ENCODE measurements around the gene KLHL3.
"Not testable (repeated sequence)": the region's sequence is repeated elsewhere in the genome, so short reads cannot be mapped to it uniquely, and the experiment has no call there.

Gene KLHL3, protein sequence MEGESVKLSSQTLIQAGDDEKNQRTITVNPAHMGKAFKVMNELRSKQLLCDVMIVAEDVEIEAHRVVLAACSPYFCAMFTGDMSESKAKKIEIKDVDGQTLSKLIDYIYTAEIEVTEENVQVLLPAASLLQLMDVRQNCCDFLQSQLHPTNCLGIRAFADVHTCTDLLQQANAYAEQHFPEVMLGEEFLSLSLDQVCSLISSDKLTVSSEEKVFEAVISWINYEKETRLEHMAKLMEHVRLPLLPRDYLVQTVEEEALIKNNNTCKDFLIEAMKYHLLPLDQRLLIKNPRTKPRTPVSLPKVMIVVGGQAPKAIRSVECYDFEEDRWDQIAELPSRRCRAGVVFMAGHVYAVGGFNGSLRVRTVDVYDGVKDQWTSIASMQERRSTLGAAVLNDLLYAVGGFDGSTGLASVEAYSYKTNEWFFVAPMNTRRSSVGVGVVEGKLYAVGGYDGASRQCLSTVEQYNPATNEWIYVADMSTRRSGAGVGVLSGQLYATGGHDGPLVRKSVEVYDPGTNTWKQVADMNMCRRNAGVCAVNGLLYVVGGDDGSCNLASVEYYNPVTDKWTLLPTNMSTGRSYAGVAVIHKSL

DNA sequence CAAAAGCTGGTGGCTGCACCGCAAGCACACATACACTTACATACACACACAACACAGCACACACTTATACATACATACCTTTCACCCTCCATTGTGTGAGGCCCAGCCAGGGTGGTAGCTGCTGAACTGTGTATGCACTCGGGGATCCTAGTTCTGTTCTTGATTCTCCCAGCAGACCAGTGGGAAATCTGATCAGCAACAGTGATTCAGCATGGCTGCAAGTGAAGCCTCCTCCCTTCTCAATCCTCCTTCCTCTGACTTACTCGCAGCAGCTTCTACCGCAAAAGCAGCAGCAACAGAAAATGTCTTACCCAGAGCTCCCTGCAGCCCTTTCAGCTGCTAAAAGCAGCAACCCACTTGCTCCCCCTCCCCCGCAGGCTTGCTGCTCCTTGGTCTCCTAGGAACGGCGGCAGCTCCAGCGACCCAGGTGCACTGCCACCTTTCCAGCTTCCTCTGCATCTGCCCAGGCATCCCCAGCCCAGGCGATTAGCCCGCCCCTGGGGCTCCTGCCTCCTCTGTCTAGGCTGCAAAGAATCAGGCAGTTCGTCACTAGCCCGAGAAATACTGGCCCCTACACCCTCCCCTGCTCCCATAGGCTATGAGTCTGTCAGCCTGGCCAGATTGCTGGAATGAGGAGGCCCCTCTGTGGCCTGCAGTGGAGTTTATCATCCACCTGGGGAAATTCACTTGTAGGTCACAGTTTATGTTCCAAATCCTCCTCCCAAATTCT lies at the start of gene KLHL3:
TSS of gene KLHL3 (minus strand) at position 535 of the 730 bp plus-strand sequence. CDS start at position 92, 443 bp downstream.
- H3K27me3 Mint-ChIP-seq (ENCODE audit: low read depth), result peaks cover 1% of the 10 kb centered on the region
- H3K4me3 Mint-ChIP-seq, result no peak within 1 kb of the TSS
- H3K27ac Mint-ChIP-seq, result no peak within 1 kb of the TSS
- peaks cover 8% of the 10 kb centered on the region for H3K9me3 Mint-ChIP-seq
- H3K4me1 Mint-ChIP-seq (ENCODE audit: low read depth), result peaks cover 11% of the 10 kb centered on the region
- peaks cover 4% of the 10 kb centered on the region for H3K36me3 Mint-ChIP-seq (ENCODE audit: low read depth)

- H3K4me1 Mint-ChIP-seq (ENCODE audit: low read depth), result no peaks in the 10 kb centered on the region
- H3K4me3 Mint-ChIP-seq, result no peak overlapping the region
- no peak overlapping the region for H3K27ac Mint-ChIP-seq
- peaks cover 24% of the 10 kb centered on the region for H3K27me3 Mint-ChIP-seq (ENCODE audit: low read depth)
- no peaks in the 10 kb centered on the region for H3K36me3 Mint-ChIP-seq (ENCODE audit: low read depth)
- no peaks in the 10 kb centered on the region for H3K9me3 Mint-ChIP-seq
Observed at GRCh38 chr5:137782984-137783536, 47.2 kb upstream of the KLHL3 start.

DNA sequence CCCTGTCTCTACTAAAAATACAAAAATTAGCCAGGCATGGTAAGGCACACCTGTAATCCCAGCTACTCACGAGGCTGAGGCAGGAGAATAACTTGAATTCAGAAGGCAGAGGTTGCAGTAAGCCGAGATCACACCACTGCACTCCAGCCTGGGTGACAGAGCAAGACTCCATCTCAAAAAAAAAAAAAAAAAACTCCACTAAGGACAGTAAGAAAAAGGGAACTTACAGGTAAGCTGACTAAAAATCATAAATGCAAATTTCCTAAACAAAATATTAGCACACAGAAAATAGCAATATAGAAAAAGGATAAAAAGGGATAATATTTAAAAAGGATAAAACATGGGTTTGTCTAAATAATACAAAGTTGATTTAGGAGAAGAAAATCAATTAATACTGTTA lies 46.2 kb upstream of the KLHL3 start:
- no peaks in the 10 kb centered on the region for H3K9me3 Mint-ChIP-seq
- H3K27ac Mint-ChIP-seq, result no peak overlapping the region
- no peak overlapping the region for H3K4me3 Mint-ChIP-seq

GRCh38 chr5:137778772-137779564 lies 43.1 kb upstream of the KLHL3 start:
- Mint-ChIP-seq H3K36me3 (ENCODE audit: low read depth) (no peaks in the 10 kb centered on the region), H3K4me1 (ENCODE audit: low read depth) (no peaks in the 10 kb centered on the region), H3K27ac (no peak overlapping the region), H3K9me3 (no peaks in the 10 kb centered on the region), H3K27me3 (ENCODE audit: low read depth) (peaks cover 6% of the 10 kb centered on the region), H3K4me3 (no peak overlapping the region)

More for the DNA sequence above, 46.2 kb upstream of the KLHL3 start:
- no peaks in the 10 kb centered on the region for H3K36me3 Mint-ChIP-seq (ENCODE audit: low read depth)
- H3K27me3 Mint-ChIP-seq (ENCODE audit: low read depth), result peaks cover 22% of the 10 kb centered on the region
- H3K4me1 Mint-ChIP-seq (ENCODE audit: low read depth), result no peaks in the 10 kb centered on the region

GRCh38 chr5:137767937-137768336 lies 32.0 kb upstream of the KLHL3 start:
- not testable (repeated sequence) for H3K4me1 Mint-ChIP-seq (ENCODE audit: low read depth); H3K27ac Mint-ChIP-seq; H3K36me3 Mint-ChIP-seq (ENCODE audit: low read depth); H3K4me3 Mint-ChIP-seq
- H3K9me3 Mint-ChIP-seq, result peaks cover 23% of the 10 kb centered on the region
- peaks cover 28% of the 10 kb centered on the region for H3K27me3 Mint-ChIP-seq (ENCODE audit: low read depth)

DNA sequence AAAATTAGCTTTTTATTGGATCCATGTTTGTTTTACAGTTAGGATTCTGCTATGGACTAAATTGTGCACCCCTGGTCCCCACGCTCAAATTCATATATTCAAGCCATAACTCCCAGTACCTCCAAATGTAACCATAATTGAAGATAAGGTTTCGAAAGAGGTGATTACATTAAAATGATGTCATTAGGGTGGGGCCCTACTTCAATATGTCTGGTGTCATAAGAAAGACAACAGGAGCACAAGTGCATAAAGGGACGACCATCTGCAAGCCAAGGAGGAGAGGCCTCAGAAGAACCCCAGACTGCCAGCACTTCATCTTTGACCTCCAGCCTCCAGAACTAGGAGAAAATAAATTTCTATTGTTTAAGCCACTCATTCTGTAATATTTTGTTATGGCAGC lies 25.7 kb upstream of the KLHL3 start:
- Mint-ChIP-seq H3K9me3 (no peaks in the 10 kb centered on the region), H3K27me3 (ENCODE audit: low read depth) (peaks cover 21% of the 10 kb centered on the region), H3K27ac (no peak overlapping the region), H3K36me3 (ENCODE audit: low read depth) (no peaks in the 10 kb centered on the region), H3K4me1 (ENCODE audit: low read depth) (no peaks in the 10 kb centered on the region), H3K4me3 (no peak overlapping the region)

DNA sequence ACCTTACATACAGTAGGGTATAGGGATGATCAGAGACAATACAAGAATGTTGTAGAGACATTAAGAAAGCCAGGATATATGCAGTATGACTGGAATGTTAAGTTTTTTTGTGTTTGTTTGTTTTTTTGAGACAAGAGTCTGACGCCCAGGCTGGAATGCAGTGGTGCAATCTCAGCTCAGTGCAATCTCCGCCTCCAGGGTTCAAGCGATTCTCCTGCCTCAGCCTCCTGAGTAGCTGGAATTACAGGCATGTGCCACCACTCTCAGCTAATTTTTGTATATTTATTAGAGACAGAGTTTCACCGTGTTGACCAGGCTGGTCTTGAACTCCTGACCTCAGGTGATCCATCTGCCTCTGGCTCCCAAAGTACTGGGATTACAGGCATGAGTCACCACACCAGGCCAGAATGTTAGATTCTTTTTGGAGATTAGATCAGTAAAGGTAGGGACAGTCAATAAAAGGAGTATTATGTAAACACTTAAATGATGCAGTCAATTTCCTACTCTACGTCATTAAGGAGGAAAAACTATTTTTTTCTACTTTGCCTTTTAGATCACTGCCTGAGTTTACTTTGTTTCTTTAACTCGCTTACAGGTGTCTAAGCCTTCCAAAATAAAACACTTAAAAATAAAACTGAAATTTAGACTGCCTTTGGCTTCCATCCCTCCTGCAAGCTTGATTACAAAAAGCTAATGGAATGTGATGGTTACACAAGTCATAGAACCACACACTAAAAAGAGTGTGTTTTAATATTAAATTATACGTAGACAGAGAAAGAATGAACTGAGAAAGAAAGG lies 25.0 kb upstream of the KLHL3 start:
- H3K4me1 Mint-ChIP-seq (ENCODE audit: low read depth), result no peaks in the 10 kb centered on the region
- H3K36me3 Mint-ChIP-seq (ENCODE audit: low read depth), result no peaks in the 10 kb centered on the region
- no peaks in the 10 kb centered on the region for H3K9me3 Mint-ChIP-seq
- H3K4me3 Mint-ChIP-seq, result no peak overlapping the region
- H3K27ac Mint-ChIP-seq, result no peak overlapping the region
- H3K27me3 Mint-ChIP-seq (ENCODE audit: low read depth), result peaks cover 21% of the 10 kb centered on the region

DNA sequence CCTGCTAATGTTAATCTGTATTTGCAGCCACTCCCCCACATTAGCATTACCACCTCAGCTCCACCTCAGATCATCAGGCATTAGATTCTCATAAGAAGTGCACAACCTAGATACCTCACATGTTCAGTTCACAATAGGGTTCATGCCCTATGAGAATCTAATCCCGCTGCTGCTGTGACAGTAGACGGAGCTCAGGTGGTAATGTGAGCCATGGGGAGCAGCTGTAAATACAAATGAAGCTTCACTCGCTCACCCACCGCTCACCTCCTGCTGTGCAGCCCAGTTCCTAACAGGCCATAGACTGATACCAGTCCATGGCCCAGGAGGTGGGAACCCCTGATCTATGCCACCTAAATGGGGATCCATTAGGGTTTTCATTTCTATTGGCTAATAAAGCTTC lies 24.4 kb upstream of the KLHL3 start:
- H3K27ac Mint-ChIP-seq, result no peak overlapping the region
- no peaks in the 10 kb centered on the region for H3K9me3 Mint-ChIP-seq
- no peak overlapping the region for H3K4me3 Mint-ChIP-seq
- peaks cover 16% of the 10 kb centered on the region for H3K27me3 Mint-ChIP-seq (ENCODE audit: low read depth)
- no peaks in the 10 kb centered on the region for H3K4me1 Mint-ChIP-seq (ENCODE audit: low read depth)
- H3K36me3 Mint-ChIP-seq (ENCODE audit: low read depth), result peaks cover 2% of the 10 kb centered on the region

- Mint-ChIP-seq H3K36me3 (ENCODE audit: low read depth) (peaks cover 2% of the 10 kb centered on the region), H3K27ac (no peak overlapping the region), H3K9me3 (no peaks in the 10 kb centered on the region), H3K27me3 (ENCODE audit: low read depth) (peaks cover 9% of the 10 kb centered on the region), H3K4me1 (ENCODE audit: low read depth) (peaks cover 4% of the 10 kb centered on the region), H3K4me3 (no peak overlapping the region)
Observed at GRCh38 chr5:137758715-137759306, 22.9 kb upstream of the KLHL3 start.

DNA sequence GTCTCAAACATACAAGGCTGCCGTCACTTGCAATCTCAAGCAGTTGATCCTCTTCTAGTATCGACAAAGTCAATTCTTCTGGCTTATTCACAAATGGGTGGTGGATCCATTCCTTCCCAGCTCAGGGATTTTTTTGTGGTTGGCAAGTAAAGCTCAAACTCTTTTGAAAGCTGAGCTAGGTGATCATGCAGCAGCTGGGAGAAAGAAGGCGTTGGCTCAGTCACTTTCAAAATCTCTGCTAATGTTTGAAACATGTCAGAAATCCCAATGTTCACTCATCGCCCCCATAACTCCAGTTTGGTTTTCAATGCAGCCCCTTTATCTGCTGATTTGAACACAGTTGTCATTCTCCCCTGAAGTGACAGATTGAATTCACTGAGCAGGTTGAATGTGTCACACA lies 22.2 kb upstream of the KLHL3 start:
- peaks cover 6% of the 10 kb centered on the region for H3K36me3 Mint-ChIP-seq (ENCODE audit: low read depth)
- H3K4me3 Mint-ChIP-seq, result no peak overlapping the region
- no peaks in the 10 kb centered on the region for H3K9me3 Mint-ChIP-seq
- H3K27me3 Mint-ChIP-seq (ENCODE audit: low read depth), result peaks cover 9% of the 10 kb centered on the region
- H3K27ac Mint-ChIP-seq, result no peak overlapping the region
- peaks cover 4% of the 10 kb centered on the region for H3K4me1 Mint-ChIP-seq (ENCODE audit: low read depth)

- peaks cover 4% of the 10 kb centered on the region for H3K4me1 Mint-ChIP-seq (ENCODE audit: low read depth)
- peaks cover 9% of the 10 kb centered on the region for H3K36me3 Mint-ChIP-seq (ENCODE audit: low read depth)
- H3K9me3 Mint-ChIP-seq, result no peaks in the 10 kb centered on the region
- H3K27me3 Mint-ChIP-seq (ENCODE audit: low read depth), result peaks cover 9% of the 10 kb centered on the region
- H3K4me3 Mint-ChIP-seq, result no peak overlapping the region
- H3K27ac Mint-ChIP-seq, result no peak overlapping the region
Observed at GRCh38 chr5:137757634-137758033, 21.7 kb upstream of the KLHL3 start.

DNA sequence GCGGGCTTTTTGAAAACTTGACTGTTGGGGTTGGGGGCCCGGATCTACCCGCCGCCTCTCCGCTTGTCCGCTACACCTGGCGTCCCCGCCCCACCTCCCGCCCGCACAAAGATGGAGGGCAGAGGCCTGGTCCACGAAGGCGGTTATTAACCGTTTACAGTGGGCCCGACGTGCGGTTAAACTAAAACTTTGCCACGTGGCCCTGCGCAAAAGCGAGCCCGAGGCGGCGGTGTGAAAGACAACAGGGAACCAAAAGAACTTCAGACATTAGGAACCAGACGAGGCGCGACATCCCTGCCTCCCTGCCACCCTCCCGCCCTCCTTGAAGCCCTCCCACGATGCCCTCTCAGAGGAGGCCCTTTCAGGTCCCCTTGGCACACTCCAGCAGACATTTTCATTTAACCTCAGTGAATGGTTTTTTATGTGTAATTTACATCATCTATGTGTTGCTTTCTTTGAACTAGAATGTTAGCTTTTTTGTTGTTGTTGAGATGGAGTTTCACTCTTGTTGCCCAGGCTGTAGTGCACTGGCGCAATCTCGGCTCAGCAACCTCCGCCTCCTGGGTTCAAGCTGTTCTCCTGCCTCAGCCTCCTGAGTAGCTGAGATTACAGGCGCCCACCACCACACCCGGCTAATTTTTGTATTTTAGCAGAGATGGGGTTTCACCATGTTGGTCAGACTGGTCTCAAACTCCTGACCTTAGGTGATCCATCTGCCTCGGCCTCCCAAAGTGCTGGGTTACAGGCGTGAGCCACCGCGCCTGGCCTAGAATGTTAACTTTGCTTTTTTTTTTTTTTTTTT lies 19.3 kb upstream of the KLHL3 start:
- peak overlapping the region; percentile 100 for H3K27ac Mint-ChIP-seq
- H3K36me3 Mint-ChIP-seq (ENCODE audit: low read depth), result peaks cover 25% of the 10 kb centered on the region
- H3K27me3 Mint-ChIP-seq (ENCODE audit: low read depth), result peaks cover 9% of the 10 kb centered on the region
- H3K4me1 Mint-ChIP-seq (ENCODE audit: low read depth), result peaks cover 16% of the 10 kb centered on the region
- H3K9me3 Mint-ChIP-seq, result no peaks in the 10 kb centered on the region
- H3K4me3 Mint-ChIP-seq, result peak overlapping the region; percentile 99
